GM19463 (cell line): ENCODE data around the gene BCL11A.
A peak's percentile ranks its signal among the peaks of the same experiment; 100 is the strongest.

ENCODE experiments used
- ATAC-seq: cut with Tn5 transposase; IDR thresholded peaks from one replicate; pipeline ENCODE4 v1.9.1; 2021; ENCODE audit warnings: mild to moderate bottlenecking, moderate library complexity; ENCODE audit not compliant: unreplicated experiment

Gene BCL11A

GRCh38 chr2:60548311-60548710 lies 5.1 kb downstream of the BCL11A start:
- no peak for ATAC-seq

DNA sequence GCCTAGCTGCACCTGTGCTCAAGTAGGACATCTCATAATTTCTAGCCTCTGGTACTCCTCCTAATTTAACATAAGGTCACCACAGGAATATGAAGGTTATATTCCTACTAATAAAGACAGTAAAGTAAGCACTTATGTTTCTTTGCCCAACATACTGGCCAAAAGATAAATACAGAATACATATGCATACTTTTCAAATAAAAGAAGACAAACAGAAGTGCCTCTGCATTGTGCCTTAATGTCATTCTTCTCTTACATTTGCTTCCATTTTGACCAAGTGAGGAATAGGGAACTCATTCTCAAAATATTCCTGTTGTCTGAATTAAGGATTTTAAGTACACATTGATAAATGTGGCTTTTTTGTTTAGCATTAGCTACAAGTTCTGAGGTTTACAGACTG lies 5.6 kb downstream of the BCL11A start:
- ATAC-seq = no peak

GRCh38 chr2:60546756-60547420 lies 6.6 kb downstream of the BCL11A start:
- ATAC-seq = no peak

DNA sequence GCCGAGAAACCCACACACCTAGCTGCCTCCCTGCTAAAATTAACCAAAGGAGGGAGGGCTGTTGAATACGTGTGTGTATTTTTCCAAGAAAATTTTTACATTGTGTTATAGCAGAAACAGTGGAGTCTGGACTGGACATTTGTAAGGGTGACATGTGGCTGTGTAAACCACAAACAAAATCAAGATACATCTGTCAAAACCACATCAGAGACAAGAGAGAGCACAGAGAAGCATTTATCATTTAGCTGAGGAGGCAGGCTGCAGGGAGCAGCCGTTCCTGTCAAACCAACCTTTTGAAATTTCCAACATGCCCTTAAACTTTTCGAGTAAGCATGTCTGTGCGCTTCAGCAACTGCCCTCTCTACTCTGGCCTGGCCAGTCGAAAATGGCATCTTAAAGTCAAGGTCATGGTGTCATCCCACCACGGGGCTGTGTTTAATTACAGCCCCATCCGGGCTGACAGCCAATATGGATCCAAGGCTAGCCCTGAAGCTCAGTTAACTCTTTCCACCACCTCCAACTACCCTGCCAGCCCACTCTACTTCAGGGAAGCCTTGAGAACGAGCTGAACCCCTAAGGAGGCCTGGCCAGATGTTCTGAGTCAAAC lies 8.4 kb downstream of the BCL11A start:
- ATAC-seq = peak; percentile 27

DNA sequence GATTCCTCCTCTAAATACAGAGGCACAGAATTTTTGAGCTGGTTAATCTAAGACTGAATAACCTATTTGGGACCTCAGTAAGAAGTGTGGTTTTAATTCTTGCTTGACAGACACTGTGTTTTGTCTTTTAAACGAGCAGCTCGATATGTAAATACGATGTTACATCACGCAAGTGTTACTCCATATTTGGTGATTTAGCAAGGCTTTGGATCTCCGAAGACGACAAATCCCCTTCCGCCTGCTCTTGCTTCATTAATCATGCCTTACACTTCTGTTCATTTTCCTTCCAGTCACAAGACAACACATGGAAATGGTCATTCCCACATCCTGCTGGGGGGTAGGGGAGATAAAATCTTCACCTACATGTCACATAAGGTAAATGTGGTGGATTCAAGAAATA lies 9.4 kb downstream of the BCL11A start:
- ATAC-seq = no peak

DNA sequence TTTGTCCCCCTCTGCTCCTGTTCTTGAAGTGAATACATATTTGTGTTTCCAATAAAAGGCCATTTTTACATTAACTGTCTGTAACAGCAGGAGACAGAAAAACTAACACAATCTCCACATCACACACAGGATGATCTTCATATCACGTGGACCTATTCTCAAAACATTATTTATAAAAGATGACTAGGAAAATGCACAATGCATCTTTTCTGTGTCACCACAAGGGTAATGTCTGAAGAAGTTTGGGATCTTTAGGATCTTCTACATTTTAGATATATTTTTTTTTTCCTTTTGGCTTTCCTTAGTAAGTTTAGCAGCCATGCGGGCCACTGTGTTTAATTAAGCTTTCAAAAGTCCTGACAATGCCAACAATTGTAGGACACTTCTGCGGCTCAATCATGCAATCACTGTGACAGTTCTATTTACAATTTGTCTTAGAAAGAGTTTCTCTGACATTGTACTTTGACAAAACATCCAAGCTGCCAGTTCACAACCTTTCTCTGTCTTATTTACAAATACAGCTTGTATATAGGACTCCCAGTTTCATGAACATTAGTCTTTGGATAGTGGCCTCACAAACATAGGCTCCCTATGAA lies 12.3 kb downstream of the BCL11A start:
- no peak for ATAC-seq

DNA sequence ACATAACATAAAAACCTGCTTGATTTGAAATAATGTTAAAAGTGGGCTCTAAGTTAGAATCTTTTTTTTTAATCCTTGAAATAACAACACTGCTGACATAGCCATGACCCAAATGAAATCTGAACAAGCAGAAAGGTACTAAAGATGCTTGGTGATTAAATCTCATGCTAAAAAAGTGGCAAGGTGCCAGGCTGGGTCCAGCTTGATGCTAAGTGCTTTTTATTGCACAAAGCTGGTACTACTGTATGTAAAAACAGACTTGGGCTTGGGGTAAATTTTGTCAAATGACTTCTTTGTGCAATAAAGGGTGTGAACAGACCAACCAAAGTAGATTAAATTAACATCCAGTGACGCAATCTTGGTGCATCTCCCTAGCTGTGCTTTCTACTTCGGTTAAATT lies 13.4 kb downstream of the BCL11A start:
- ATAC-seq = no peak

GRCh38 chr2:60539140-60539539 lies 14.3 kb downstream of the BCL11A start:
- ATAC-seq = no peak

GRCh38 chr2:60538101-60538500 lies 15.4 kb downstream of the BCL11A start:
- ATAC-seq = no peak

DNA sequence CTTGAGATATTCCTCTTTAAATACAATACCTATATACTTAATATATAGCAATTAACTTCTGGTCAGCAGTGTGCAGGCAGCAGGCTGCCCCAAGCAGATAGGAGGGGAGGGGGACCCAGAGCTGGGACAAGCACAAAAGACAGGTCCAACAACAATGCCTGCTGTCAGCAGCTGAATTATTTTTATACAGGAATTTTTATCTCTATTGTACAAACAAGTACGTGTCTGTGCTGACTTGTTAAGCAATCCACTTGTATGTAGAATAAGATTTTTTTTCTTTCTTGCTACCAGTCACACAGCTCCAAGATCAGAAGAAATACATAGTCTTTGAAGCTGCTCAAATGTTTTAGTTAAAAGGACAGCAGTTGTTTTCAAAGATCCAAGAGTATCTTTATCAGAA lies 16.7 kb downstream of the BCL11A start:
- no peak for ATAC-seq

DNA sequence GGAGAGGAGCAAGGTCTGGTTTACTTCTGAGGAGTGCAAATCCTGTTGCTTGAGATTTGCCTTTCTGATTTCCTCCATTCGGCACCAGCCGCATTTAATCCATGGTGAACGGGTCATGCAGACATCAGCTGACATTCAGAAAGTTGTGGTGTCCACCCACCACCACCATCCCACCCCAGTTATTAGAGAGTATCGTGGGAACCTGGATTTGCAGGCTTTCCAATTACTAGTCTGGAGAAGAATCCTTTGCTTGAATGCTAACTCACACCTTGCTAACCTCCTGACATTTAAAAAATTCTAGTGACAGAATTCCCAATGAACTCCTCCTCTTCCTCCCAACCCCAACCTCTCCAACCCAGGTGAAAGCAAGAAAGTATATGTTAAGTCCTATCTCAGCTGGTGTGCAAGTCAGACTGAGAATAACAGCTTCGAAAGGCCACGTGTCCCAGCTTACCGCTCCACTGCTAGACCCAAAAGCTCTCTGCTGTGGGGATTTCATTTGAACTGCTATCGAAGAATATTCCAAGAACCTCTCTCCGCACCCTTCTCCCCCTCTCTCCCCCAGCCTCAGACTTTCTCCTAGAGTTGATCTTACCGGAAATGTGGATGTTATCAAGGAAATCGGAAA lies 17.7 kb downstream of the BCL11A start:
- ATAC-seq = peak; percentile 77

DNA sequence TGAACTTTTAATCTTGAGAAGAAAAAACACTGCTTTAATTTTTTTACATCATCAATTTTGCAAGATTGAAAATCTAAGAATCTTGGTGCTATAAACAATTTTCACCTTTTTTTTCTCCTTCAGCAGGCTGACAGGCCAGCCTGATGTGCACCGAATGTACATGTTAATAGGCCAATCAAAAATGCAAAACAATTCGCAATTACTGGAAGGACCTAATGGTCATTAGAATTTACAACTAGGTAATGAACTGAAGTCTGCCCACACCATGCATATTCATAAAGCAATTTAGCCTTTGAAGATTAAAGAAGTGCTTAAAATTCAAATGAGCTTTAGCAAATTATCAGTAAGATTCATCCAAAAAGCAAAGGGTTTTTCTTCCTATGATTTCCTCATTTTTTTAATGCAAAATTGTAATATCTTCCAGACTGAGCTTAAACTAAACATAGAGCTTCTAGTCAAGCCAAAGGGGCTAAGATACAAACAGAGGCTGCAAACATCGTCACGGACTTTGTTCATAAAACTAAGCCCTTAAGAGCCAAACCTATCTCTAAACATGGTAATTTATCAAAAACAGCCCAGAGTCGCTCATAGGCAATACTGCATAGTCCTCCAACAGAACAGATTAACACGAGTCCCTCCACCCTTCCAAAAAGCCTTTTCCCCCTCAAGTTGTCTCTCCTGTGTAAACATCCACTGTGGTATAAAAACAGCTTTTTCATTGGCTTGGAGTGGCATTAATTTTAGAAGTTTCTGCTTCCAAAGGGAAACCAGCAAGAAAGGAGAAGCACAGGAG lies 18.4 kb downstream of the BCL11A start:
- ATAC-seq = no peak

DNA sequence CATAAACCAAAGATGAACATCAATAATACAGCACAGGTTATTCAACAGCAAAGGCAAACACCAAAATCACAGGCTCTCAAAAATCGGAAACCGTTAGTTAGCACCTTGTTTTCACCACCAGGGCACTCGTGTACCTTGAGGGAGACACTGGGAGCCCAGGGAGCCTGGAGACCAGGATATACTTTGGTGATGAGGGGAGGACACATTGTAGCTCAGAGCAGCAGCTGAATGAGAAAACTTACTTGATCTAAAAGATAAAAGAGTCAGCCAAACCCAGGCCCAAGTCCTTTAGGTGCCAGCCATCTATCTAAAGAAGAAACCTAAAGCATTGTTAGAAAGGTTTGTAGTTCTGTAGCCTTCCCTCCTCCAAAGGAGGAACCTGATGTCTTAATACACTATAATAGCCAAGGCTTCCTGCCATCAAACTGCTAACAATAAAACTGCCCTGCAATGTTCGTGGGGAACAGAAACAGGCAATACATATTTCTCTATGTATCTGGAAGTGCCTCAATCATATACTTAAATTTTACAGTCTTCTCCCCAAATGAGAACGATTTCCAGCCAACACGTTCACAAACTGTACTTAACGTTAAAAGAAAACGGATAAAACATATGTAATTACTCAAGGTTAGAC lies 19.3 kb downstream of the BCL11A start:
- ATAC-seq = no peak

- ATAC-seq = no peak
Observed at GRCh38 chr2:60533101-60534051, 20.1 kb downstream of the BCL11A start.

DNA sequence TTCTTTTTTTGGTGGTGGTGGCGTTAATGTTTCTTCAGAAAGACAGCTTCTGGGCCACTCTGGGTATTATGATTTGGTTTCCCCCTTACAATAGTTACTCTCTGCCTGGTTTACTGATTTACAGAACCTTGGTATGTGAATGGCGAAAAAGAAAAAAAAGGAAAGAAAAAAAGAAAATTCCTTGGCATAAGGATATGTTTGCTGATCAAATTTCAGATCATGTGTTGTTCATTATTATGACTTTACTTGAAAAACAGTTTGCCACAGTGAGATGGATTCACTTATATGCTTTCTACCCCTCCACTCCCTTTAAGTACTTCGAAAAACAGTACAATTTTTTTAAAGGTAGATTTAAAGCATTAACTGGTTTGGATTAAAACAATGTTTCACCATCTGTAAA lies 21.0 kb downstream of the BCL11A start:
- ATAC-seq = no peak

DNA sequence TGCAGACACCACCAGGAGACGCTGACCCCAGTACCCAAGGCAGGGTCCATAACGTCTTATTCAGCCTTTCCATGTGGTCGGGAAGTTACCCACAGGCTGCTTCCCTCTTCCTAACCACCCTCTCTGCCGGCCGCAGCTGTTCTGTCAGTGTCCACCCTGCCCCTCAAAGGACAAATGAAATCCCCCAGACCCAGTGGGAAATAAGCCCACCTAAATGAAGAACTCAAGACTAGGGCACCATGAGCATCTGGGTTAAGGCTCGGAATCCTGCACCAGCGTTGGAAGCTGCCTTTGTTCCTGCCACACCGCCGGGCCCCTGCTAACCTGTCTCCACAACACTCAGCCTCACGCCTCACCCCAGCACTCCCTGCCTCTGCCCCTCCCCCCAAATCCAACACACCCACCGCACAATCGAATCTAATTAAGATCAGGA lies 21.7 kb downstream of the BCL11A start:
- no peak for ATAC-seq

DNA sequence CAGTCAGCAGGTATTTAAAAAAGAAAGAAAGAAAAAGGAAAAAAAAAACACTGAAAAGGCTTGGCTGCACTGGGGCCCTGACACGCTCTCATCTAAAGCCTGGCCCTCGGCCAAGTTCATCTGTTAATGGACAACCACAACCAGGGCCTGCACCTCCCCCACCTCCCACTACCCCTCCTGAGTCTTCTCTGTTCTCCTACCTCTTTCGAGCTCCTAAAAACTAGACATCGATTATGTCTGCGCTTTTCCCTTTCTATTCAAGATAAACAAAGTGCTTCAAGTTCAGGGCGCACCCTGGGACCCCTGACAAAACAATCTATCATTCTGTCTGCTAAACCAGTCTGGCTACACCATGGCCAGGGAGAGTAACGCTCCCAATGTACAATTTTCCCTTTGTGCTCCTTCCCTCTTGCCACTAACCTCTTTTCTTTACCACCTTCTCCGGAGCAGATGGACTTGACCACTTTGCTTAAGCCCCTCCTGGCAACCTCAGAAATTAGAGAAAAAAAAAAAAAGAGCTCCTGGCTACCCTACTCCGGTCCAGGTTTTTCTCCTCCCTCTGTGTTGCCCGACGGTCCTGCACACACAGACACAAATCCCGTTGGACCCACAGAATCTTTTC lies 22.7 kb downstream of the BCL11A start:
- ATAC-seq = peak; percentile 70

- no peak for ATAC-seq
Observed at GRCh38 chr2:60529785-60530627, 23.4 kb downstream of the BCL11A start.
